Measurements from ENCODE around the gene GYPC.
"Not testable (repeated sequence)": the region's sequence is repeated elsewhere in the genome, so short reads cannot be mapped to it uniquely, and the experiment has no call there.

GYPC gene, protein sequence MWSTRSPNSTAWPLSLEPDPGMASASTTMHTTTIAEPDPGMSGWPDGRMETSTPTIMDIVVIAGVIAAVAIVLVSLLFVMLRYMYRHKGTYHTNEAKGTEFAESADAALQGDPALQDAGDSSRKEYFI

GRCh38 chr2:126655500-126656430 lies at the start of gene GYPC:
Gene GYPC, plus strand, starts transcription at chr2:126656158. Its CDS starts 106 bp downstream, at chr2:126656264.
- DNase-seq (ENCODE audit: low spot score) = peak; percentile 26

DNA sequence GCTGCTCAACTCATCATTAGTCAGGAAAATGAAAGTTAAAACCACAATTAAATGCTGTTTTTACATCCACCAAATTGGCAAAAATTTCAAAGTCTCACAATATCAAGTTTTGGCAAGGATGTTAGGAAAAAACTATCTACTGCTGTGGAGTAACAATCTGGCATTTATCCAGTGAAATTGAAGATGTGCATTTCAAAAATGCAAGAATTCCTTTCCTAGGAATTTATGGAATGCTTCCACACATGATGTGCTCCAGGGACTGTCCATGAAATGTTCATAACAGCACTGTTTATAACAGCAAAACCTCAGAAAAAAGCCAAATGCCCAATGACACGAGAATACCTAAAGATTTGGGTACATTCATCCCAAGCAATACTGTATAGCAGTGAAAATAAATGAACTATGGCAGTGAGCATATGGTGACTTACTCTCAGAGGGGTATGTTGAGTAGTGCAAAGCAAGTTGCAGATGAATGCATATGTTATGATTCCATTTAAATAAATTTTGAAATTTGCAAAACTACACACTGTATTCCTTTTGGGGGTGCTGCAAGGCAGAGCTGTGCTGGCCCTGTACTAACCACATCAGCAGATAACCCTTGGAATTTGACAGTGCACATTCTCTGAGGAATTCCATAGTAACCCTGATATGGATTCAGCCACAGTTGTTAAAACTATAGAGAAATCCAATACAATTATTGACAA lies 41.3 kb upstream of the GYPC start:
- no peak for DNase-seq (ENCODE audit: low spot score)

DNA sequence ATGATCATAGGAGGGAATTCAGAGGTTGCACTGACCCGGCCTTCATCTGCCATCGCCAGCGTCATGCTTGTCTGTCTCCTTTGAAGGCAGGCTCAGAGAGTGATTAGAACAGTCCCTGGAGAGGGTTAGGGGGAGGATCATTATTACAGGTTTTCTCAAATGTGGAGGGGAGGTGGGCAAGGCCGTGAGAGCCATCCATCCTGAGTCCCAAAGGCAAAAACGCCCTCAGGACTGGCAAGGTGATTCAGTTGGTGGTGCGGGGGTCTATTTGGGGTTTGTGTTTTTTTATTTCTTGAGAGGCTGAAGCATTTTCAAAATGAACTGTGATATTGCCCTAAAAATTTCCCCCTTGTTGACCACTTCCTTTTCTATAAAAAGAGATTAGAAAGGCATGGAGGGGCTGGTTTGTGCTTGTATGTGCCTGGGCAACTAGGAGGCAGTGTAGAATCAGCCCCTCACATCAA lies 39.3 kb upstream of the GYPC start:
- DNase-seq (ENCODE audit: low spot score) = no peak

GRCh38 chr2:126620302-126620701 lies 35.7 kb upstream of the GYPC start:
- DNase-seq (ENCODE audit: low spot score) = no peak

DNA sequence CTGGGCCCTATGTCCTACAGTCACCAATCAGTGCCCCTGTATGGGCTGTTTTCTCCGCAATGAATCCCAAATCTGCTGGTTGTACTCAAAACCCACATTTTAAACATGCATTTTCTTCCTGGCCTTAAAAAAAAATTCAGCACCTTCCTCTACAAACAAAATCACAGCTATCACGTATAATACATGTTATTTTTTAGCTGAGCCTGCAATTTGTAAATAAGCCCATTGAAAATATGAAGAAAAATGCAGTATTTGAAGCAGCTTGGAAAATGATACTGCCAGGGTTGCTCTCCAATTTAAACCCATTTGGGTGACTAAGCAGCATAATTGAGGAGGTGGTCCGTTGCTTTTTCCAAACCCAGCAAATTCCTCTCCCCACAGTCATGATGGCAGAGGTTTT lies 33.0 kb upstream of the GYPC start:
- no peak for DNase-seq (ENCODE audit: low spot score)

GRCh38 chr2:126627643-126628042 lies 28.3 kb upstream of the GYPC start:
- no peak for DNase-seq (ENCODE audit: low spot score)

GRCh38 chr2:126634273-126634861 lies 21.6 kb upstream of the GYPC start:
- no peak for DNase-seq (ENCODE audit: low spot score)

GRCh38 chr2:126635281-126635680 lies 20.7 kb upstream of the GYPC start:
- peak; percentile 1 for DNase-seq (ENCODE audit: low spot score)

- DNase-seq (ENCODE audit: low spot score) = no peak
Measured at GRCh38 chr2:126635736-126636135, 20.2 kb upstream of the GYPC start.

DNA sequence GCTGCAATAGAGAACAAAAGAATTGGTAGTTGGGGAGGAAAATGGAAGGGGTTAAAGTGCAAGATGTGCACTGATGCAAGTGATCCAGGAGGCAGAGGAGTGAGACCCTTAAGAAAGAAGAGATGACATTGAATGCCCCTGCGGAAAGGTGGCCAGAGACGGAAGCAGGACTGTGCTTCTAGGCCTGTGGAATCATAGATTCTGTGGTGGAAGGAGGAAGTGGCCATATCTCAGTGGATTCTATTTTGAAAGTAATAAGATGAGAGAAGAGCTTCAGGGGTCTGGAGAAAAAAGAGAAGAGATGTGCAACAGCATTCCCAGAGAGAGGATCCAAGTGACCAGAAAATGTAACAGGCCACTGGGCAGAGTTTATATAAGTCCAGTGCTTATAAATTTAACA lies 18.6 kb upstream of the GYPC start:
- DNase-seq (ENCODE audit: low spot score) = no peak

DNA sequence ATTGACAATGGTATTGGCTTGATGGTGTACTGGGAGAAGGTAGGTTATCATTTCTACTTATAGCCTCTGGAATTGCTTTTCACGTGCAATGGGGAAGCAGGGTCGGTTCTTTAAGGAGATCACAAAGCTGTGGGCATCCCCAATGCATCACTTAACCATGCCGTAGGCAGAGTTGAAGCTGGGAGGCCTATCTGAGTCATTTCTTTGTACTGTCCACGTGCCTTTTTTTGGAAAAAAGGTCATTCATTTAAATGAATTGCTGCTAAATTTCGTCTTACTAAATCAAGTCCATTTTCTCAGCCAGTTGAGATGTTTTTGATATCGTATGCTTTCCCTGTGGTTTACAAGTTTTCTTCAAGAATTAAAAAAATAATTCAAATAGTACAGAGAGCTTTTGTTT lies 17.2 kb upstream of the GYPC start:
- DNase-seq (ENCODE audit: low spot score) = no peak

- no peak for DNase-seq (ENCODE audit: low spot score)
Measured at GRCh38 chr2:126639276-126639675, 16.7 kb upstream of the GYPC start.

GRCh38 chr2:126641294-126641693 lies 14.7 kb upstream of the GYPC start:
- DNase-seq (ENCODE audit: low spot score) = not testable (repeated sequence)

DNA sequence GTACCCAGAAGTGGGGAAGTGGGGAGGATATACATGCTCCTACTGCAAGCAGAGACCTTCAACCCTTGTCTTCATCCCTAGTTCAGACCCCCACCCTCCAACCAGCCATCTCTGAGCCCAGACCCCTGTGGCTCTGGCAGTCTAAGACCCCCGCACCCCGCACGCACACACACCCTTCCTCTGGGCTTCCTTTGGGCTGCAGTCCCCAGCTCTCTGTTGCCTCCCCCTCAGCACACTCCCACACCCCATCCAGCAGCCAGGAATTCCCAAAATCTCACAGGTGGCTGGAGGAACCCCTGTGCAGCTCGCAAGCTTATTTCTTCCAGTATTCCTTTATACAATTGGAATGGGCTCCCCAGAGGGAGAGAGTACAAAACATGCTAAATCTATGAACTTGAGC lies 13.9 kb upstream of the GYPC start:
- DNase-seq (ENCODE audit: low spot score) = no peak

GRCh38 chr2:126643431-126643830 lies 12.5 kb upstream of the GYPC start:
- no peak for DNase-seq (ENCODE audit: low spot score)

- DNase-seq (ENCODE audit: low spot score) = no peak
Measured at GRCh38 chr2:126643972-126644371, 12.0 kb upstream of the GYPC start.

- no peak for DNase-seq (ENCODE audit: low spot score)
Measured at GRCh38 chr2:126644630-126645191, 11.2 kb upstream of the GYPC start.

DNA sequence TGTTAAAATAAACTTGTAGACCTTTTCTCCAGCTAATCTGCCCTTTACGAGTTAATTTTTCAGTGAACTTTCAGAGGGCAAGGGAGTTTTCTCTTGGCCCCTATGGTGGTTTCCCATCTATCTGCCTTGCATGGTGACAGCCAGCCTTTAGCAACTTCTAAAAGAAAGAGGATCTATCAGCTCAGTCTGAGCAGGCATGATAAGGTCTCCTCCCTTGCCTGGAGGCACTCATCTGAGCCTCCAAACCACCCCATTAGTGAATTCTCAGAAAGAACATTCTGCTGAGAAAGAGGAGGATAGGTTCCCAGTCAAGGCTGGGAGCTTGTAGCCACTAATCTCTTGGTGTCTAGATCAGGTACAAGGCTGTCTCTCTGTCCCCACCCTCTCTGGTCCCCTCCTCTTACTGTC lies 10.7 kb upstream of the GYPC start:
- DNase-seq (ENCODE audit: low spot score) = no peak

GRCh38 chr2:126646026-126646425 lies 9.9 kb upstream of the GYPC start:
- DNase-seq (ENCODE audit: low spot score) = no peak

DNA sequence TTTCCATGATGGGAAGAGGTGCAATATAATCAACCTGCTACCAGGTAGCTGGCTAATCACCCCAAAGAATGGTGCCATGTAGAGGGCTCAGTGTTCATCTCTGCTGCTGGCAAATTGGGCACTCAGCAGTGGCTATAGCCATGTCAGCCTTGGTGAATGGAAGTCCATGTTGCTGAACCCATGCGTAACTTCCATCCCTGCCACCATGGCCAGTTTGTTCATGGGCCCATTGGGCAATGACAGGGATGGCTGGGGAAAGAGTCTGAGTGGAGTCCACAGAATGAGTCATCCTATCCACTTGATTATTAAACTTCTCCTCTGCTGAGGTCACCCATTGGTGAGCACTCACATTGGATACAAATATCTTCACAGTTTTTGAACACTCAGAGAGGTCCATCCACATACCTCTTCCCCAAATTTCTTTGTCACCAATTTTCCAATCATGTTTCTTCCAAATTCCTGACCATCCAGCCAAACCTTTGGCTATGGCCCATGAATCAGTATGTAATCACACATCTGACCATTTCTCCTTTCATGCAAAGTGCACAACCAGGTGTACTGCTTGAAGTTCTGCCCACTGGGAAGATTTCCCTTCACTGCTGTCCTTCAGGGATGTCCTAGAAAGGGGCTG lies 8.1 kb upstream of the GYPC start:
- not testable (repeated sequence) for DNase-seq (ENCODE audit: low spot score)

DNA sequence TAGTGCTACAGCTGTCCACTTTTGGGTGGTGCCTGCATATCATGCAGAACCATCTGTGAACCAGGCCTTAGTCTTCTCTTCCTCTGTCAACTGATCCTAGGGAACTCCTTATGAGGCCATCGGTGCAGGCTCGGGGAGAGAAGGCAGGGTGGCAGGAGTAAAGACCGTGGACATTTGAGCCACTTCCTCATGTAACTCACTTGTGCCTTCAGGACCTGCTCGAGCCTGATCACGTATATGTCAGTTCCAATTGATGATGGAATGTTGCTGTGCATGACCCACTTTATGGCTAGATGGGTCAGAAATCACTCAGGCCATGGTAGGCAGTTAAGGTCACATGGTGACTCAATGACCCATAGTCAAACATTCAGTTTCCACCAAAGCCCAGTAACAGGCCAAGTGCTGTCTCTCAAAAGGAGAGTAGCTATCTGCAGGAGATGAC lies 7.6 kb upstream of the GYPC start:
- DNase-seq (ENCODE audit: low spot score) = not testable (repeated sequence)

DNA sequence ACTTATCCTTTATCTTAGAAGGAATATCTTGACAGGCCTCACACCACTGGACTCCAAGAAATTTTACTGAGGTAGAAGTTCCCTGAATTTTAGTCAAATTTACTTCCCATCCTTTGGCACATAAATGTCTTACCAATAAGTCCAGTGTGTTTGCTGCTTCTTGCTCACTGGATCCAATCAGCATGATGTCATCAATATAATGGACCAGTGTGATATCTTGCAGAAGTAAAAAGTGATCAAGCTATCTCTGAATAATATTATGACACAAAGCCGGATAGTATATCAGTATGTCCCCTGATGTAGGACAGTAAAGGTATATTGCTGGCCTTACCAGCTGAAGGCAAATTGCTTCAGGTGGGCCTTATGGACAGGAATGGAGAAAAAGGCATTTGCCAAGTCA lies 6.9 kb upstream of the GYPC start:
- no peak for DNase-seq (ENCODE audit: low spot score)

All from kidney capillary endothelial cell (primary cell).